Osteoblast (primary cell): ENCODE data around the gene ZNF350. TPM values are rescaled to one million over a fixed set of nuclear protein-coding genes. Genes with fewer than 3 reads are reported as not detected.

ENCODE experiments used
- DNase-seq: peaks from one replicate; pipeline ENCODE4 v3.0.0; 2011; ENCODE audit warnings: low spot score, mixed read lengths; ENCODE audit not compliant: insufficient read length; ENCODE audit errors: missing footprints
- H2AFZ ChIP-seq: 2 replicates; pipeline ENCODE4 v1.6.0; 2011; ENCODE audit warnings: mild to moderate bottlenecking, low read length
- H3K27ac ChIP-seq: 2 replicates; pipeline ENCODE4 v1.5.1; 2011; ENCODE audit warnings: mild to moderate bottlenecking, low read depth, low read length, moderate library complexity
- H3K27me3 ChIP-seq: 2 replicates; pipeline ENCODE4 v1.6.0; 2012; ENCODE audit warnings: mild to moderate bottlenecking, control low read depth, inconsistent platforms, low read length, moderate library complexity; ENCODE audit not compliant: insufficient read depth
- H3K36me3 ChIP-seq: 2 replicates; pipeline ENCODE4 v1.5.1; 2011; ENCODE audit warnings: mild to moderate bottlenecking, low read length, control low read depth, moderate library complexity; ENCODE audit not compliant: insufficient read depth
- H3K4me1 ChIP-seq: 2 replicates; pipeline ENCODE4 v1.5.1; 2011; ENCODE audit warnings: mild to moderate bottlenecking, low read length, control low read depth, moderate library complexity; ENCODE audit not compliant: insufficient read depth
- H3K4me2 ChIP-seq: 2 replicates; pipeline ENCODE4 v1.6.0; 2011; ENCODE audit warnings: mild to moderate bottlenecking, low read length; ENCODE audit not compliant: insufficient read depth
- H3K4me3 ChIP-seq: fragments of 200-600 bp; sonication (generic); 3 replicates; pipeline ENCODE4 v1.5.1; 2012; ENCODE audit warnings: mild to moderate bottlenecking, low read length, inconsistent platforms; ENCODE audit not compliant: insufficient read depth
- H3K79me2 ChIP-seq: 2 replicates; pipeline ENCODE4 v1.6.0; 2012; ENCODE audit warnings: mild to moderate bottlenecking, low read length, control low read depth, inconsistent platforms; ENCODE audit not compliant: insufficient read depth
- H3K9me3 ChIP-seq: 2 replicates; pipeline ENCODE4 v1.5.1; 2011; ENCODE audit warnings: low read depth, low read length, control low read depth
- H4K20me1 ChIP-seq: 2 replicates; pipeline ENCODE4 v1.6.0; 2012; ENCODE audit warnings: mild to moderate bottlenecking, low read length, control low read depth; ENCODE audit not compliant: insufficient read depth
- total RNA-seq: library from RNA; depleted of rRNA; stranded (reverse); fragments of >200 nt; gene quantifications from 2 replicates; pipeline ENCODE4 v1.2.3, GENCODE V29; 2012
- TF ChIP-seq, protein P1 (sequence below): IDR thresholded peaks from 2 replicates; pipeline ENCODE4 v1.5.1; 2011; ENCODE audit warnings: mild to moderate bottlenecking, low read depth, low read length, moderate library complexity; ENCODE audit errors: extremely low read depth

Gene ZNF350
- total RNA-seq, 1 donor = 13.8 TPM

DNA sequence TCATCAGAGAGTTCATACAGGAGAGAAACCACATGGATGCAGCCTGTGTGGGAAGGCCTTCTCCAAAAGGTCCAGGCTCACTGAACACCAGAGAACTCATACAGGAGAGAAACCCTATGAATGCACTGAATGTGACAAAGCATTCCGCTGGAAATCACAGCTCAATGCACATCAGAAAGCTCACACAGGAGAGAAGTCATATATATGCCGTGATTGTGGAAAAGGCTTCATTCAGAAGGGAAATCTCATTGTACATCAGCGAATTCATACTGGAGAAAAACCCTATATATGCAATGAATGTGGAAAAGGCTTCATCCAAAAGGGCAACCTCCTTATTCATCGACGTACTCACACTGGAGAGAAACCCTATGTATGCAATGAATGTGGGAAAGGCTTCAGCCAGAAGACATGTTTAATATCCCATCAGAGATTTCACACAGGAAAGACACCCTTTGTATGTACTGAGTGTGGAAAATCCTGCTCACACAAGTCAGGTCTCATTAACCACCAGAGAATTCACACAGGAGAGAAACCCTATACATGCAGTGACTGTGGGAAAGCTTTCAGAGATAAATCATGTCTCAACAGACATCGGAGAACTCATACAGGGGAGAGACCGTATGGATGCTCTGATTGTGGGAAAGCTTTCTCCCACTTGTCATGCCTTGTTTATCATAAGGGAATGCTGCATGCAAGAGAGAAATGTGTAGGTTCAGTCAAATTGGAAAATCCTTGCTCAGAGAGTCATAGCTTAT is 41.7 kb downstream of the ZNF350 start:
- no peak overlapping the region for H3K27ac ChIP-seq
- H3K4me2 ChIP-seq = no peak overlapping the region
- no peaks in the 10 kb centered on the region for H3K27me3 ChIP-seq
- H3K79me2 ChIP-seq = no peaks in the 10 kb centered on the region
- H3K4me1 ChIP-seq = no peaks in the 10 kb centered on the region
- DNase-seq = no peak
- no peaks in the 10 kb centered on the region for H4K20me1 ChIP-seq
- H2AFZ ChIP-seq = no peak overlapping the region
- peaks cover 52% of the 10 kb centered on the region for H3K36me3 ChIP-seq
- TF ChIP-seq, protein P1, sequence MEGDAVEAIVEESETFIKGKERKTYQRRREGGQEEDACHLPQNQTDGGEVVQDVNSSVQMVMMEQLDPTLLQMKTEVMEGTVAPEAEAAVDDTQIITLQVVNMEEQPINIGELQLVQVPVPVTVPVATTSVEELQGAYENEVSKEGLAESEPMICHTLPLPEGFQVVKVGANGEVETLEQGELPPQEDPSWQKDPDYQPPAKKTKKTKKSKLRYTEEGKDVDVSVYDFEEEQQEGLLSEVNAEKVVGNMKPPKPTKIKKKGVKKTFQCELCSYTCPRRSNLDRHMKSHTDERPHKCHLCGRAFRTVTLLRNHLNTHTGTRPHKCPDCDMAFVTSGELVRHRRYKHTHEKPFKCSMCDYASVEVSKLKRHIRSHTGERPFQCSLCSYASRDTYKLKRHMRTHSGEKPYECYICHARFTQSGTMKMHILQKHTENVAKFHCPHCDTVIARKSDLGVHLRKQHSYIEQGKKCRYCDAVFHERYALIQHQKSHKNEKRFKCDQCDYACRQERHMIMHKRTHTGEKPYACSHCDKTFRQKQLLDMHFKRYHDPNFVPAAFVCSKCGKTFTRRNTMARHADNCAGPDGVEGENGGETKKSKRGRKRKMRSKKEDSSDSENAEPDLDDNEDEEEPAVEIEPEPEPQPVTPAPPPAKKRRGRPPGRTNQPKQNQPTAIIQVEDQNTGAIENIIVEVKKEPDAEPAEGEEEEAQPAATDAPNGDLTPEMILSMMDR = no peak
- peaks cover 42% of the 10 kb centered on the region for H3K9me3 ChIP-seq
- H3K4me3 ChIP-seq = no peak overlapping the region

DNA sequence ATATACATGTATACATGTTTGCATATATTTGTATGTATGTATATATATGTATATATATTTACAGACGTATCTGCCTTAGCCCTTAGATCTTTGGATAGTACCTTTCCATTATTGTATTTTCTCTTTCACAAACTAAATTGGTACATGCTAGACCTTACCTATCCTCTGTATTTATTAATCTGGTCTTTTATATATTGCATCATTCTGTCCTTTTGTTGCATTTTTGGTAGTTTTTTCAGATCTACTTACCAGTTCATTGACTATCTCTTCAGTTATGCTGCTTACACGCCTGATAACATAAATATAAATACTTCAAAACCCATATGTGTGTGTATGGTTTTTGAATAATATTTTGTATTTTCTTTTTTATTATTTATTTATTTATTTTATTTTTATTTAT is 47.7 kb downstream of the ZNF350 start:
- H3K4me3 ChIP-seq = no peak overlapping the region
- H3K4me2 ChIP-seq = no peak overlapping the region
- H3K27me3 ChIP-seq = no peaks in the 10 kb centered on the region
- no peak overlapping the region for H2AFZ ChIP-seq
- H3K79me2 ChIP-seq = no peaks in the 10 kb centered on the region
- H3K36me3 ChIP-seq = peaks cover 71% of the 10 kb centered on the region
- peaks cover 19% of the 10 kb centered on the region for H3K9me3 ChIP-seq
- TF ChIP-seq, protein P1 = no peak
- H3K4me1 ChIP-seq = no peaks in the 10 kb centered on the region
- no peaks in the 10 kb centered on the region for H4K20me1 ChIP-seq
- no peak overlapping the region for H3K27ac ChIP-seq
- no peak for DNase-seq

DNA sequence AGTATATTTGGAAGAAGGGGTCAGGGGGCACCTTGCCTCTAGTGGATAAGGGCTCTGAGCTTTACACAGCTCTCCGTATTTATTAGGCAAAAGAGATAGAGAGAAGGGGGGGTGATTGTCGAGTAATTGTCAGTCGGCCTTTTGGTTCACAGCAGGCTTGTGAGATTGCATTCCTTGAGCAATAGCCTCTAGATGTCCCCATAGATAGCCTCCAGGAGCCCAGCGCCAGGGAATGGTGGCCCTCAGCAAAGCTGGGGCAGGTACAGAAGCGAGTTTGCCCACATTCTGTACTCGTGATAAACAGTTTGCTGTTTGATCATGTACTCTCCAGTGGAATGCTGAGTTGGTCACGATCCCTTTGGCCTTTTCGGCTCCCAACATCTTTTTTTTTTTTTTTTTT is 54.7 kb downstream of the ZNF350 start:
- H4K20me1 ChIP-seq = no peaks in the 10 kb centered on the region
- TF ChIP-seq, protein P1 = no peak
- no peak overlapping the region for H3K27ac ChIP-seq
- H3K4me3 ChIP-seq = no peak overlapping the region
- H3K4me2 ChIP-seq = no peak overlapping the region
- no peaks in the 10 kb centered on the region for H3K27me3 ChIP-seq
- H3K9me3 ChIP-seq = no peaks in the 10 kb centered on the region
- H3K4me1 ChIP-seq = peaks cover 3% of the 10 kb centered on the region
- DNase-seq = no peak
- H3K36me3 ChIP-seq = peaks cover 33% of the 10 kb centered on the region
- peaks cover 13% of the 10 kb centered on the region for H3K79me2 ChIP-seq
- no peak overlapping the region for H2AFZ ChIP-seq

DNA sequence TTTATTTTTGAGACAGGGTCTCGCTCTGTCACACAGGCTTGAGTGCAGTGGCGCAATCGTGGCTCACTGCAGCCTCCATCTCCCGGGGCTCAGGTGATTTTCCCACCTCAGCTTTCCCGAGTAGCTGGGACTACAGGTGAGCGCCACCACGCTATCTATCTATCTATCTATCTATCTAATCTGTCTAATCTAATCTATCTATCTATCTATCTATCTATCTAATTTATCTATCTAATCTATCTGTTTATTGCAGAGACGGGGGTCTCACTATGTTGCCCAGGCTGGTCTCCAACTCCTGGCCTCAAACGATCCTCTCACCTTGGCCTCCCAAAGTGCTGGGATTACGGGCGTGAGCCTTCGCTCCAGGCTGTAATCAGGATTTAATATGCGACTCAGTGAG is 58.8 kb downstream of the ZNF350 start:
- Histone ChIP-seq H3K9me3 (peaks cover 3% of the 10 kb centered on the region), H3K27me3 (no peaks in the 10 kb centered on the region), H3K4me2 (peak overlapping the region; percentile 82), H3K27ac (peak overlapping the region; percentile 35), H2AFZ (peak overlapping the region; percentile 91), H3K79me2 (peaks cover 13% of the 10 kb centered on the region), H4K20me1 (no peaks in the 10 kb centered on the region), H3K36me3 (peaks cover 15% of the 10 kb centered on the region), H3K4me3 (peak overlapping the region; percentile 95), H3K4me1 (peaks cover 7% of the 10 kb centered on the region)
- TF ChIP-seq, protein P1 = no peak
- DNase-seq = no peak
